Caco-2 (cell line): ENCODE results near the gene PTP4A1. TPM values are rescaled to one million over a fixed set of nuclear protein-coding genes. Genes with fewer than 3 reads are reported as not detected.

Source experiments
- BruUV-seq: library from RNA; stranded (reverse); fragments of 400-500 nt; replicated peaks from 2 replicates; lab custom pipeline; 2021; lab: Mats Ljungman, UMichigan
- CTCF ChIA-PET: fragments of 300-600 bp; sonication (Branson Sonifier 250); formaldehyde crosslinking; loops from one replicate; lab custom pipeline; 2022; ENCODE audit warnings: antibody characterized with exemption; lab: Charles Lee
- POLR2A ChIA-PET: fragments of 300-600 bp; sonication (Branson Sonifier 250); formaldehyde crosslinking; loops from one replicate; lab custom pipeline; 2022; ENCODE audit warnings: antibody characterized with exemption; lab: Charles Lee
- DNase-seq, 2 experiments: peaks; one replicate each; pipeline versions ENCODE4 v3.0.0 to v3.0.0-alpha.2; 2020 to 2022
- H3K27me3 ChIP-seq: replicated peaks from 2 replicates; pipeline ENCODE4 v1.6.0; 2011; ENCODE audit warnings: low read length; ENCODE audit not compliant: control insufficient read depth, insufficient read depth
- H3K36me3 ChIP-seq: 2 replicates; pipeline ENCODE4 v1.5.1; 2011; ENCODE audit warnings: low read length; ENCODE audit not compliant: control insufficient read depth, insufficient read depth
- H3K4me1 ChIP-seq: fragments of 250-450 bp; sonication (Bioruptor Pico); 2 replicates; pipeline ENCODE4 v1.5.1; 2020; ENCODE audit warnings: mild to moderate bottlenecking
- H3K4me3 ChIP-seq: 2 replicates; pipeline ENCODE4 v1.5.1; 2011; ENCODE audit warnings: low read depth, mild to moderate bottlenecking, control low read depth, low read length
- H3K9me3 ChIP-seq: fragments of 250-450 bp; sonication (Bioruptor Pico); 2 replicates; pipeline ENCODE4 v1.5.1; 2020; ENCODE audit warnings: mild to moderate bottlenecking, moderate library complexity
- H3K27ac Mint-ChIP-seq: one replicate; pipeline ENCODE4 v1.8.0; 2022; ENCODE audit warnings: mixed read lengths; ENCODE audit not compliant: unreplicated experiment
- H3K27me3 Mint-ChIP-seq: one replicate; pipeline ENCODE4 v1.8.0; 2022; ENCODE audit warnings: mixed read lengths; ENCODE audit not compliant: insufficient read depth, unreplicated experiment
- H3K36me3 Mint-ChIP-seq: one replicate; pipeline ENCODE4 v1.8.0; 2022; ENCODE audit warnings: mild to moderate bottlenecking, mixed read lengths; ENCODE audit not compliant: insufficient read depth, unreplicated experiment
- H3K4me1 Mint-ChIP-seq: one replicate; pipeline ENCODE4 v1.8.0; 2022; ENCODE audit warnings: low read depth, mixed read lengths; ENCODE audit not compliant: unreplicated experiment
- H3K4me3 Mint-ChIP-seq: one replicate; pipeline ENCODE4 v1.8.0; 2022; ENCODE audit warnings: mild to moderate bottlenecking, moderate library complexity, mixed read lengths; ENCODE audit not compliant: unreplicated experiment
- H3K9me3 Mint-ChIP-seq: one replicate; pipeline ENCODE4 v1.8.0; 2022; ENCODE audit warnings: mixed read lengths; ENCODE audit not compliant: unreplicated experiment
- CTCF ChIP-seq, 2 experiments: fragments of 200-600 bp in 1 of 2; IDR thresholded peaks; 1 replicate in 1 of 2; 2 replicates in 1 of 2; pipeline versions ENCODE4 v1.5.1 to v1.8.0; 2011 to 2022; ENCODE audit warnings: antibody characterized with exemption in 1 of 2, control low read depth in 1 of 2, inconsistent platforms in 1 of 2, low read depth in 1 of 2, low read length in 1 of 2, mild to moderate bottlenecking in 1 of 2, moderate library complexity in 1 of 2; ENCODE audit not compliant: insufficient read depth in 1 of 2, severe bottlenecking in 1 of 2, unreplicated experiment in 1 of 2
- intact Hi-C: fragments of 100-400 bp; cut with micrococcal nuclease; formaldehyde crosslinking; loops from one replicate; pipeline ENCODE4 v1.10.0; 2022; ENCODE audit not compliant: unreplicated experiment
- total RNA-seq: library from RNA; stranded (reverse); gene quantifications from 2 replicates; pipeline ENCODE4 v1.2.3, GENCODE V29; 2022

Gene PTP4A1
- total RNA-seq, 1 experiment from 2014 or later = 129 TPM

- DNase-seq = no peak
- Mint-ChIP-seq H3K4me1 (peaks cover 16% of the 10 kb centered on the region), H3K9me3 (no peaks in the 10 kb centered on the region), H3K27me3 (no peaks in the 10 kb centered on the region), H3K4me3 (no peak overlapping the region), H3K27ac (no peak overlapping the region), H3K36me3 (peaks cover 8% of the 10 kb centered on the region)
- Histone ChIP-seq H3K9me3 (no peaks in the 10 kb centered on the region), H3K36me3 (no peaks in the 10 kb centered on the region), H3K4me3 (no peak overlapping the region), H3K4me1 (peaks cover 9% of the 10 kb centered on the region; the same call in 1 of the 2 replicates), H3K27me3 (no peaks in the 10 kb centered on the region)
- ChIA-PET POLR2A (no interaction called here), CTCF (no interaction called here)
- intact Hi-C loops = no loop called here
- TF ChIP-seq CTCF (IDR thresholded peaks at IDR 0.05; ENCODE audit: insufficient read depth in 1 of 2, low read depth in 1 of 2, low read length in 1 of 2, severe bottlenecking in 1 of 2, unreplicated experiment in 1 of 2) = no peak
- no TSS peak for BruUV-seq
These were observed 17.5 kb upstream of the PTP4A1 start for GRCh38 chr6:63554782-63555181.

- no peaks in the 10 kb centered on the region for H3K27me3 ChIP-seq
- Mint-ChIP-seq H3K27me3 (no peaks in the 10 kb centered on the region), H3K4me1 (peaks cover 23% of the 10 kb centered on the region), H3K27ac (no peak overlapping the region), H3K36me3 (peaks cover 8% of the 10 kb centered on the region), H3K9me3 (no peaks in the 10 kb centered on the region), H3K4me3 (no peak overlapping the region)
- no peak for TF ChIP-seq CTCF (IDR thresholded peaks at IDR 0.05; ENCODE audit: insufficient read depth in 1 of 2, low read depth in 1 of 2, low read length in 1 of 2, severe bottlenecking in 1 of 2, unreplicated experiment in 1 of 2)
- no peak overlapping the region for H3K4me3 ChIP-seq
- POLR2A ChIA-PET = no interaction called here
- no peaks in the 10 kb centered on the region for H3K9me3 ChIP-seq
- intact Hi-C loops = no loop called here
- CTCF ChIA-PET = no interaction called here
- BruUV-seq = no TSS peak
- H3K4me1 ChIP-seq = peaks cover 14% of the 10 kb centered on the region; the same call in 1 of the 2 replicates
- DNase-seq = no peak
- H3K36me3 ChIP-seq = no peaks in the 10 kb centered on the region
These were observed 15.9 kb upstream of the PTP4A1 start for GRCh38 chr6:63556369-63556768.

DNA sequence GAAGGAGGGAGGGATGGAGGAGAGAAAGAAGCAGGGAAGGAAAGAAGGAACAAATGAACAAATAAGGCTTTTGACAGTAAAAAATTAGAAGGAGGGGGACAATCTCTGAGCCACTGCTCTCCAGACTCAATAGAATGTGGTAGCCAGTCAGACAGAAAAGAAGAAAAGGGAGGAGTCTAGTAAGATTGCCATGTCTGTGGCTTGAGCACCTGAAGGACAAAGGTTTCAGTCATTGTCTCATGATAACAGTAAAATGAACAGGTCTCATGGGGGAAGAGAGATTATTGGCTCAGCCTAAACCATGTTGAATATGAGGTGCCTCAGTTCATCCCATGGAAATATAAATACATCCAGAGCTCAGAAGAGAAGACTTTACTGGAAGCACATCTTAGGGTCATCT, 14.0 kb upstream of the PTP4A1 start:
- BruUV-seq = no TSS peak
- CTCF ChIA-PET = no interaction called here
- no peaks in the 10 kb centered on the region for H3K9me3 Mint-ChIP-seq
- Histone ChIP-seq H3K9me3 (no peaks in the 10 kb centered on the region), H3K4me3 (no peak overlapping the region), H3K36me3 (no peaks in the 10 kb centered on the region), H3K27me3 (no peaks in the 10 kb centered on the region), H3K4me1 (peaks cover 14% of the 10 kb centered on the region; the same call in 1 of the 2 replicates)
- POLR2A ChIA-PET = no interaction called here
- TF ChIP-seq CTCF (IDR thresholded peaks at IDR 0.05; ENCODE audit: insufficient read depth in 1 of 2, low read depth in 1 of 2, low read length in 1 of 2, severe bottlenecking in 1 of 2, unreplicated experiment in 1 of 2) = no peak
- peaks cover 8% of the 10 kb centered on the region for H3K36me3 Mint-ChIP-seq
- intact Hi-C loops = no loop called here
- H3K4me1 Mint-ChIP-seq = peaks cover 27% of the 10 kb centered on the region
- H3K27me3 Mint-ChIP-seq = no peaks in the 10 kb centered on the region
- H3K27ac Mint-ChIP-seq = no peak overlapping the region
- DNase-seq = no peak
- H3K4me3 Mint-ChIP-seq = no peak overlapping the region
